CMK (cell line): ENCODE data around the gene DLD.
"Not testable (repeated sequence)": the region's sequence is repeated elsewhere in the genome, so short reads cannot be mapped to it uniquely, and the experiment has no call there.

ENCODE experiments used
- DNase-seq: peaks from one replicate; pipeline ENCODE4 v3.0.0-alpha.2; 2010; ENCODE audit warnings: low read depth

Gene DLD, protein sequence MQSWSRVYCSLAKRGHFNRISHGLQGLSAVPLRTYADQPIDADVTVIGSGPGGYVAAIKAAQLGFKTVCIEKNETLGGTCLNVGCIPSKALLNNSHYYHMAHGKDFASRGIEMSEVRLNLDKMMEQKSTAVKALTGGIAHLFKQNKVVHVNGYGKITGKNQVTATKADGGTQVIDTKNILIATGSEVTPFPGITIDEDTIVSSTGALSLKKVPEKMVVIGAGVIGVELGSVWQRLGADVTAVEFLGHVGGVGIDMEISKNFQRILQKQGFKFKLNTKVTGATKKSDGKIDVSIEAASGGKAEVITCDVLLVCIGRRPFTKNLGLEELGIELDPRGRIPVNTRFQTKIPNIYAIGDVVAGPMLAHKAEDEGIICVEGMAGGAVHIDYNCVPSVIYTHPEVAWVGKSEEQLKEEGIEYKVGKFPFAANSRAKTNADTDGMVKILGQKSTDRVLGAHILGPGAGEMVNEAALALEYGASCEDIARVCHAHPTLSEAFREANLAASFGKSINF

GRCh38 chr7:107890962-107891635 lies at the start of gene DLD:
DLD (plus strand) TSS chr7:107891183; CDS start chr7:107891251, 68 bp downstream.
- DNase-seq: peak; percentile 66

GRCh38 chr7:107842213-107842612 lies 48.8 kb upstream of the DLD start:
- DNase-seq: no peak

GRCh38 chr7:107843184-107843583 lies 47.8 kb upstream of the DLD start:
- DNase-seq: no peak

GRCh38 chr7:107846324-107846723 lies 44.7 kb upstream of the DLD start:
- no peak for DNase-seq

GRCh38 chr7:107847168-107847835 lies 43.7 kb upstream of the DLD start:
- no peak for DNase-seq

DNA sequence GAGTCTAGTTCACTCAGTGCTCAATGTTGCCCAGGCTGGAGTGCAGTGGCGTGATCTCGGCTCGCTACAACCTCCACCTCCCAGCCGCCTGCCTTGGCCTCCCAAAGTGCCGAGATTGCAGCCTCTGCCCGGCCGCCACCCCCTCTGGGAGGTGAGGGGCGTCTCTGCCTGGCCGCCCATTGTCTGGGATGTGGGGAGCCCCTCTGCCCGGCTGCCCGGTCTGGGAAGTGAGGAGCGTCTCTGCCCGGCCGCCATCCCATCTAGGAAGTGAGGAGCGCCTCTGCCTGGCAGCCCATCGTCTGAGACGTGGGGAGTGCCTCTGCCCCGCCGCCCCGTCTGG lies 43.2 kb upstream of the DLD start:
- not testable (repeated sequence) for DNase-seq

GRCh38 chr7:107848211-107848610 lies 42.8 kb upstream of the DLD start:
- not testable (repeated sequence) for DNase-seq

DNA sequence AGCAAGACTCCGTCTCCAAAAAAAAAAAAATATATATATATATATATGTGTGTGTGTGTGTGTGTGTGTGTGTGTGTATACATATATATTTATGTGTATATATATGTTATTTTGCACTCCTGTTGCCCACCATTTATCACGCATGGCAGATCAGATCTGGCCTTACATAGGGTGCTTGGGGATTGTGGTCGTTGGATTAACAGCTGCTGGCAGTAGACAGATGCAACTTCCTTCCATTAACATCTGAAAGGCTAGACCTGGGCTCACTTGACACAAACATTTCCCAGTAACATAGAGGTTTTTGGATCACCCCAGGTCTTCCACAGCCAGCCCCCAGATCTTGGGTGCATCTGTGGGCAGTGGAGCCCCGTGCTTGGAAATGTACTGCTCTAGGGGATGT lies 40.8 kb upstream of the DLD start:
- DNase-seq: peak; percentile 90

DNA sequence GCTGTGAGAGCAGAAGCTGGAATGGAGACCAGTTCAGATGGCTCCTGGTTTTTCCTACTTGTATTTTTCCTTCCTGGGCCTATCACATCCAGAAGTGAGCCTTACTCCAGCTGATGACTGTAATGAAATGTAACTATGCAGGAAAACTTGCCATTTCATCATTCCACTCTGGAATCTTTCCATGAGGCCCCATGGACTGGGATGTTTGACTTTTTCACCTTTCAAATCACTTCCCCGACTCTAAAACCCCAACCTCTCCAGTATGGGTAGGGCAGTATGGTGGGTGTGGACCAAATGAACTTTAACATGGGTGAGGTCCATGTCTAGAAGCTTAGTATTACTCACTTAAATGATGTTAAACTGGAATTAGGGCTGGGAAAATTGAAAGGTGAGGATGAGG lies 40.3 kb upstream of the DLD start:
- DNase-seq: no peak

GRCh38 chr7:107854454-107854853 lies 36.5 kb upstream of the DLD start:
- no peak for DNase-seq

DNA sequence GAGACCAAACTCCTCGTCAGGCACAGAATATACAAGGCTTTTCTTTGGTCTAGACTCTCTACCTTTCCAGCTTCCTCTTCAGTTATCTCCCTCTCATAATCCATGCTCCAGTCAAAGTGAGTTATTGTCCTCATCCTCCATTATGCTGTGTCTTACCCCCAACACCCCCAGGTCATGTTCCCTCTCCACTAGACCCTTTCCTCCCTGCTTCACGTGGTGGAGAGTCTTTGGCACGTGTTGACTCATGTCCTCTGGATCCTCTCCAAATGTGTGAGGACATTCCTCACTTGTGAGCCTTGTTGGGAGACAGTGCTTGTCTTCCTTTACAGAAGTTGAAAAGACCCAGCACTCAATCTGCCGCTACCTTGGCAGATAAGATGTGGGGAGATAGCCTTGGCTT lies 36.0 kb upstream of the DLD start:
- DNase-seq: no peak

DNA sequence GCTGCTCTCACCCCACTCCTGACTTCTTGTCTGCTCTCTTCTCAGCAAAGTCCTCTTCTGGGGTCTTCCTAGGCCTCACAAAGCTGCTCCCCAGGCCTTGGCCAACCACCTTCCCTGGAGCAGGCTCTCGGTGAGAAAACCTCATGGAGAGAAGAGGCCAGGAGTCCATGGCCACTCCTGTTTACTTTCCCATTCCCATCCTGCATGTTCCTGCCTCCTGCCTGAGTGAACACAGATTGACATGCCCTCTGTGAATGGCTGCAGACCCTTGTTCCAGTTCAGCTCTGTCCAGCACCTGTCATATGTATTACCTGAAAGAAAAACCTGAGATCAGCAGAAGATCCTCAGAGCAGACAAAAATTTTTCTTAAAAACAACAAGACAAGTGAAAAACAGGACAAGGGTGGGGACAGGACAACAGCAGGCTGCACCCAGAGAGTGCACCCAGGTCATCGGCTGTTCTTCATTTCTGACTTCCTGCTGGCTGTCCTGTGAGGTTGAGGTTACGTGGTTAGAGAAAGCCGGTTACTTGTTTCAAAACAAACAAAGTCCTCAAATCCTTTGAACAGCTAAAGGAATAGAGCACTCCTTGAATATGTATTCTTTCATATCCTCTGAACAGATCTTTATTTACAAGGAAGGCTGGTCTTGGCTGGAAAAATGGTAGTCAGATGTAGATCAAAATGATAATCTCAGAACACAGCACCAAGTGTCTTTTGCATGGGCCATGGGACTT lies 34.0 kb upstream of the DLD start:
- DNase-seq: no peak

- no peak for DNase-seq
Measured at GRCh38 chr7:107857541-107857912, 33.5 kb upstream of the DLD start.

GRCh38 chr7:107858280-107858679 lies 32.7 kb upstream of the DLD start:
- DNase-seq: no peak

DNA sequence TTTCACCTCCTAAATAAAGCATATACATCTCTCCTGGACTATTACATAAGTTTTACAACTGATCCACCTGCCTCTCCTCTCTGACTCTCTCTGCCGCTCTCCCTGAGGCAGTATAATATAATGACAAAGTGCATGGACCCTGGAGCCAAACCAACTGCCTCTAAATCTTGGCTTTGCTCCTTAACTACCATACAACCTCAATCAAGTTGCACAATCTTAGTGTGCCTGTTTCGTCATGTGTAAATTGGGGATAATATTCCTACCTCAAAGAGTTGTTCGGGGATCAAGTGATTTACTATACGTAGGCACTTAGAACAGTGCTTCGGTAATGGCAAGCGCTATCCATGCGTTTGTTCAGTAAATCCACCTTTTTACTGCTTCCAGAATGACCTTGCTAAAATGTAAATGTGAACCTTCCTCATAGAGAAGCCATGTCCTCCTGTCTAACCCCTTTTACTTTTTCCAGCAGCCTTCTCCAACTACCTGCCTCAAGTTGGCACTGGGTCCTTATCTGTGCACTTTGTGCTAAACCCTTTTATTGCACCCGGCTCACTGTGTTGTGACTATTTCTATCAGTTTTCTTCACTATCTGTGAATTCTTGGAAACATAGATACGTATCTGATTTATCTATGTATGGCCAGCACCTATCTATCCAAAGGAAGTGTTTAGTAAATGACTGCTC lies 30.6 kb upstream of the DLD start:
- DNase-seq: no peak

DNA sequence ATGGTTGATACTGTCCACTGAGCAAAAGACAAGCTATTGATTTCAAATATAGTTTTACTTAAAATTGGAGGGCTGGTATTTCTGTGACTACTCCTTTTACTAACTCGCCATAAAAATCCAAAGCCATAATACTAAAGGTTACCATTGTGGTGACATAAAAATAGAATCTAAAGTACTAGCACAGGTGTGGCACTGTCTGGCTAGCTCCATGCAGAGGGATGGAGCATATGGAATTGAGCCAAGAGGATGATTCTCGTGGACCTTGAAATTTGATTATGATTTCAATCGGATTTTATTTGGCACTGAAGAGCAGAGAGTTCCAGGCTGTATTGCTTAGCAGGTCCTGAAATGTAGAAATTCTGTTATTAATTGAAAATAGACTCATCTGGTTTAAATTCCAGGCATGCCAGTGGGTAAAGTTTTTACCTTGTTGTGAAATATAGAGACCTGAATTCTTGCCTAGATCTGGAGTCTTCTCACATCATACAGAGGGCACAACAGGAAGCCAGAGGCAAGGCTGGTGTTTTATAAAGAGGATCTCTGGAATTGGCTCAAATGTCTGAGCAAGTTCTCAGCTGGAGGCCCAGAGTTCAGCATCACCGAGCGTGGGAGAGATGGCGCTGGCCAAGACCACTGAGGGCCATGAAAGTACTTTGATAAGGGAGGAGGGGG lies 29.9 kb upstream of the DLD start:
- DNase-seq: no peak

DNA sequence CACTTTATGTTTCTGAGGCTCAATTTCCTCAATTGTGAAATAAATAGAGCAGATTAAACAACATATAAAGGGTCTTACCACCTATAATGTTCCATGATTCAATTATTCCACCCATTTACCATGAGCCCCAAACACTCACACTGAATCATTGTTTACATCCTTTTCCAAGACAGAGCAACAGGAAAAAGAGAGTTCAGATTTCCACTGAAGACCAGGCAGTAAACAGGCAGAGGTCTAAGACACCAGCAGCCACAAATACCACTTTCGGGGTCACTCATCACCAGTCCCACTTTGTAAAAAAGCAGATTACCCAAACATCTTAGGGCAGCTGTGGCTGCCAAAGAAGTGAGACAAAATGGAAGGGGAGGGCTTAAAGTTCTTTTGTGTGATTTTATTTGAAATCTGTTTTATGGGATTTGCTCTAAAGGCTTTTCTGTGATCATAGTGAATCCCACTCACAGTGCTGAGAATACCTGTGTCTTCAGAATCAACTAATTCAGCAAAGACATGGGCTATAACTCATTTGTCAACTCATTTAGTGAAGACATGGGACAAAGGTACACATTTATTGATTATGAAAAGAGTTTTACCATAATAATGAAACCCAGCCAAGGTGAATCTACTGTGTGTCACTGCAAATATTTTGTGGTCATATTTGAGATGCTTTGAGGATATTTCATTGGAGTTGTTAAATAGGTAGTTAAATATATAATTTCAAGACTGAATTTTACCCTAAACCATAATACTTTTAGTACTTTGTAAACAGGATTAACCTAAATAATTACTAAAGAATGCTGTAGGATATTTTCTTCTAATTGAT lies 24.8 kb upstream of the DLD start:
- DNase-seq: no peak

- DNase-seq: no peak
Measured at GRCh38 chr7:107867858-107868466, 23.0 kb upstream of the DLD start.

DNA sequence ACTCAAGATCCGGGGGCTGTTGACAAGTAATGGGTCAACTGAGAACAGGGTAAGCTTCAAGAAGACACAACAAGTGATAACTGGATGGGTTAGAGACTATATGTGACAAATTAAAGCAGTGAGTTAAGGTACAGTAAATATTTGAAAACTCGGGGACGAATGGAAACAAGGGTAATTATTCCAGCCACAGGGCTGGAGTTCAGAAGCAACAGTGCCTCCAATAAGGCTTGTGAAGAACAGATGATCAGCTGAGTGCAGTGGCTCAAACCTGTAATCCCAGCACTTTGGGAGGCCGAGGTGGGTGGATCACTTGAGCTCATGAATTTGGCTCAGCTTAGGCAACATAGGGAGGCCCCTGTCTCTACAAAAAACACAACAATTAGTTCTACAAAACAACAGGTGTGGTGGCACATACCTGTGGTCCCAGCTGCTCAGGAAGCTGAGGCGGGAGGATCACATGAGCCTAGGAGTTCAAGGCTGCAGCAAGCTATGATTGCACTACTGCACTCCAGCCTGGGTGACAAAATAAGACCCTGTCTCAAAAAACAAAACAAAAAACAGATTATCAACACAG lies 20.5 kb upstream of the DLD start:
- DNase-seq: no peak
